GM12872 (cell line): ENCODE results near the gene USP30.

ENCODE experiments used
- TF ChIP-seq, protein P1 (sequence below): IDR thresholded peaks from 3 replicates; pipeline ENCODE4 v1.5.1; 2011; ENCODE audit warnings: low read depth, mild to moderate bottlenecking, low read length, moderate library complexity; ENCODE audit not compliant: insufficient read depth

The USP30 gene

DNA sequence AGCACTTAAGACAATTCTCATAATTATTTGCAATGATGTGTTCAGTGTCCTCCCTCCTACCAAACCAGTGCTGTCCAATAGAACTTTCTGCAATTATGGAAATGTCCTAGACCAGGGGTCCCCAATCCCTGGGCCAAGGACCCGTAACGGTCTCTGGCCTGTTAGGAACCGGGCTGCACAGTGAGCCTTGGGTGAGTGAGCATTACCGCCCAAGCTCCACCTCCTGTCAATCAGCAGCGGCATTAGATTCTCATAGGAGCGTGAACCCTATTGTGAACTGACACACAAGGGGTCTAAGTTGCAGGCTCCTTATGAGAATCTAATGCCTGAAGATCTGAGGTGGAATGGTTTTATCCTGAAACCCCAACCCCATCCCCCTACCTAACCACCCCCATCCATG is 35.4 kb upstream of the USP30 start:
- TF ChIP-seq, protein P1, sequence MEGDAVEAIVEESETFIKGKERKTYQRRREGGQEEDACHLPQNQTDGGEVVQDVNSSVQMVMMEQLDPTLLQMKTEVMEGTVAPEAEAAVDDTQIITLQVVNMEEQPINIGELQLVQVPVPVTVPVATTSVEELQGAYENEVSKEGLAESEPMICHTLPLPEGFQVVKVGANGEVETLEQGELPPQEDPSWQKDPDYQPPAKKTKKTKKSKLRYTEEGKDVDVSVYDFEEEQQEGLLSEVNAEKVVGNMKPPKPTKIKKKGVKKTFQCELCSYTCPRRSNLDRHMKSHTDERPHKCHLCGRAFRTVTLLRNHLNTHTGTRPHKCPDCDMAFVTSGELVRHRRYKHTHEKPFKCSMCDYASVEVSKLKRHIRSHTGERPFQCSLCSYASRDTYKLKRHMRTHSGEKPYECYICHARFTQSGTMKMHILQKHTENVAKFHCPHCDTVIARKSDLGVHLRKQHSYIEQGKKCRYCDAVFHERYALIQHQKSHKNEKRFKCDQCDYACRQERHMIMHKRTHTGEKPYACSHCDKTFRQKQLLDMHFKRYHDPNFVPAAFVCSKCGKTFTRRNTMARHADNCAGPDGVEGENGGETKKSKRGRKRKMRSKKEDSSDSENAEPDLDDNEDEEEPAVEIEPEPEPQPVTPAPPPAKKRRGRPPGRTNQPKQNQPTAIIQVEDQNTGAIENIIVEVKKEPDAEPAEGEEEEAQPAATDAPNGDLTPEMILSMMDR, result no peak

DNA sequence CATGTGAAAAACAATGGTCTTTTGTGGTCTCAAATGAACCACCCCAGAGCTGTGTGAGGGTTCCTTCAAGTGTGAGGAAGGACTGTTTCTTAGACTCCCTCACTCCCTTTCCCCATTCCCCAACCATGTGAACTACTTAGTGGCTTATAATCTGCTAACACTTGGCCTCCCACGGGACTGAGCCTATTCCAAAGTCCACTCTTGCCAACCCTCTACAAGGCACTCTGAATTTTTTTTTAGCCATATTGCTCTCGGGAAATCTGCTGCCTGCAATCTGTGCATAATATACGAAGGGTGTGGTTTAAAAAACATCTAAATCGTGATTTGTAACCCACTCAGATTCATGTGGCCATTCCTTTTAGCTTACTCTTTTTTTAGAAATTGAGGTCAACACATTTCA is 34.1 kb upstream of the USP30 start:
- TF ChIP-seq, protein P1, result no peak

- TF ChIP-seq, protein P1, result no peak
Measured at GRCh38 chr12:109020146-109020795, 32.1 kb upstream of the USP30 start.

DNA sequence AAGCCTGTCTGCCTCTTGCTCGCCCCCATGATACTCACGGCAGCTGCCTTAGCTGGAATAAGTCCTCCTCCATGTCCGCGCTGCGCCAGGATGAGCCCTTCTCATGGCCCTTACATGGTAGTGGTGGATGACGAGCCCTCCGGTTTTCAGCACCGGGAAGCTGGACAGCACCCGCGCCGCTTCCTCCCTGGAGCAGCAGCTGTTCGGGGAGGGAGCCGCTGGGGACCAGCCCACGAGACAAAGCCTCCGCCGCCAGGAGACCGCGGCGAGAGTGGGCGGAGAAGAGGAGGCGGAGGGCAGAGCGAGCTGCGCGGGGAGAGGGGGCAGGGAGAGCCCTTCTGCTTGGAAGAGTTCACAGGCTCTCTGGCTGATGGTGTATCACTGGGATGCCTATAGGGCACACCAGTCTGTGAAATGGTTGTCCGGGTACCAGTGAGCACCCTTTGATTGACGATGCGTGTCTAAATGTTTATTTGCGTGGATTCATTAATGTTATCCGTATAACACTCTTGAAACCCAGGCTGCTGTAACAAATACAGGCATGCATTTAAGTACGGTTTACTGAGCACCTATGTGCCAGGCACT is 31.5 kb upstream of the USP30 start, which contains the start of gene SVOP:
Gene SVOP (minus strand): TSS at position 273 of the 585 bp plus-strand sequence. CDS start 200 bp downstream, at position 73.
- TF ChIP-seq, protein P1, result no peak

DNA sequence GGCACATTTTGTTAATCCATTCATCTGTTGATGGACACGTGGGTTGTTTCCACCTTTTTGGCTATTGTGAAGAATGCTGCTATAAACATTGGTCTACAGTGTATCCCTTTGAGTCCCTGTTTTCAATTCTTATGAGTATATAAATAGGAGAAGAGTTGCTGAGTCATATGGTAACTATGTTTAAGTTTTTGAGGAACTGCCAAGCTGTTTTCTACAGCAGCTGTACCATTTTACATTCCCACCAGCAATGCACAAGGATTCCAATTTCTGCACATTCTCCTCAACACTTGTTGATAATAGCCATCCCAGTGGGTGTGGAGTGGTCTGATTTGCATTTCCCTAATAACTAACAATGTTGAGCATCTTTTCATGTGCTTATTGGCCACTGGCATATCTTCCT is 24.6 kb upstream of the USP30 start:
- TF ChIP-seq, protein P1, result no peak

DNA sequence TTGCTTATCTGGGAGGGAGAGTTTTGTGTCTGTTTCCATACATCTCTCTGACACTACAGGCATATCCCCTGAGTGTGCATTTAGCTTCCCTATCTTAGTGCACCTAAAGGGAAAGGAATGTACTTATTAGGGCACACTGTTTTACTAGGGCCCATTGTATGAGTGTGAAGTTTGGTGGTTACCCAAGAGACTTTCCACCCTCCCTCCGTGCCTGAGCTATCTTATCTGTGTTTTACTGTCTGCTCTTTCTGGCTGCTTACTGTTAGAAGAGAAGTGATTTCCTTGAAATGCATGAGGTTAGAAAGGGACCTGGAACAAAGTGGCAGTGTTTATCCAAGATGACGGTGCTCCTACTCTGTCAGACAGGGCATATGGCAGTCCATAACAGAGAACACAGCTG is 23.0 kb upstream of the USP30 start:
- TF ChIP-seq, protein P1, result no peak

DNA sequence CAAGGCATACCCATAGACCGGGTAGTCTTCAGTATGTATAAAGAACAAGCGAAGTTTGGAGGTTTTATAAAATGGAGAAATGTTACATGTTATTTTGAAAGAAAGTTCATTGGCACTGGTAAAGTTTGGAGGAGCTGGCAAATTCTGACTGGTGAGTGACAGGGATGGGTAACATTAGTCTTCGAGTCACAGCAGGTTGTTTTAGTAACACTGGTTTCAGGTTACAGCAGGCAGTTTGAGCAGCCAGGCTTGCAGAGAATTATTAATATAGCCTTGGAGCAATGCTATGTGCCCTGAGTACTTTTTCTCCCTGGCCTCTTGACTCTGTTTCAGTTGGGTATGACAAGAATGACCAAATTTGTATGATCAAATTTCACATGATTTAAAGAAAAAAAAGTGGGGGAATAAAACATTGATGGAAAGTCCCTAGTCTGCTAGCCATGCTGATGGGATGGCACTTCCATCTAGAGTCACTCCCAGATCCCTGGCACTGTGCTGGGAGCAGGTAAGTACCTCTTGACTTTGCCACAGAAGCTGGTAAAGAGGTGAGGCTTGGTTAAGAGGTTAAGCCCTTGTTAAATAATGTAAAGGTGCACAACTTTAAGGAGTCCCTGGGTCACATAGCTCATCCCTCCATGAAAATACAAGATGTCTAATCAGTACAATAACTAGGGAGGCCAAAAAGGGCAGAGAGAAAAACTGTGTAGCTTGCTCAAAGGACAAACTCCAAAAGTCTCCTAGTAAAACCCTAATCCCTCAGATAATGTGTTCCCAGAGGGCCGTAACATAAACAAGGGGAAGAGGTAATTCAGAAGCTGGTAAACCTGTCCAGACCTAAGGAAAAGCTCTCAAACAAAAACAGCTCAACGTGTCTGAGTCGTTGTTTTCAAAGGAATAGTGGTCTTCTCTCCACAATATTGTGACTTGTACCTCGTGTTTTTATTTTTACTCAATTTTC is 18.9 kb upstream of the USP30 start:
- TF ChIP-seq, protein P1, result no peak
